GM10847 (cell line): ENCODE results near the gene JMJD8.
A peak's percentile ranks its signal among the peaks of the same experiment; 100 is the strongest.

Experiments used
- POLR2A ChIP-seq: IDR thresholded peaks from 2 replicates; pipeline ENCODE4 v1.6.1; 2011; ENCODE audit not compliant: insufficient read length; ENCODE audit errors: extremely low read depth

Gene JMJD8

GRCh38 chr16:668519-669171, 15.5 kb downstream of the JMJD8 start:
- TF ChIP-seq POLR2A: no peak

- peak; percentile 91 for TF ChIP-seq POLR2A
These were observed 16.2 kb downstream of the JMJD8 start, which contains the start of gene RHOT2 for GRCh38 chr16:667780-668518. Gene RHOT2 (plus strand): TSS chr16:668132. CDS start chr16:668200, 68 bp downstream.

GRCh38 chr16:667113-667779, 16.9 kb downstream of the JMJD8 start:
- no peak for TF ChIP-seq POLR2A

- no peak for TF ChIP-seq POLR2A
These were observed 17.6 kb downstream of the JMJD8 start for GRCh38 chr16:666572-666971.

- TF ChIP-seq POLR2A: no peak
These were observed 21.5 kb downstream of the JMJD8 start for GRCh38 chr16:662597-662996.

- no peak for TF ChIP-seq POLR2A
These were observed 22.0 kb downstream of the JMJD8 start for GRCh38 chr16:662095-662494.

- TF ChIP-seq POLR2A: no peak
These were observed 22.8 kb downstream of the JMJD8 start for GRCh38 chr16:661184-661821.

- TF ChIP-seq POLR2A: no peak
These were observed 23.5 kb downstream of the JMJD8 start for GRCh38 chr16:660459-661183.

GRCh38 chr16:660132-660458, 24.0 kb downstream of the JMJD8 start:
- no peak for TF ChIP-seq POLR2A

- TF ChIP-seq POLR2A: no peak
These were observed 24.5 kb downstream of the JMJD8 start for GRCh38 chr16:659618-660017.

GRCh38 chr16:658679-659571, 25.2 kb downstream of the JMJD8 start:
- no peak for TF ChIP-seq POLR2A

GRCh38 chr16:657487-657886, 26.6 kb downstream of the JMJD8 start:
- no peak for TF ChIP-seq POLR2A

GRCh38 chr16:654034-654433, 30.1 kb downstream of the JMJD8 start:
- no peak for TF ChIP-seq POLR2A
